Fibroblast of gingiva (primary cell): ENCODE measurements around the gene FBXL13.
"Not testable (repeated sequence)": the region's sequence is repeated elsewhere in the genome, so short reads cannot be mapped to it uniquely, and the experiment has no call there.

Experiments used
- DNase-seq: peaks from one replicate; pipeline ENCODE4 v3.0.0-alpha.2; 2011; ENCODE audit warnings: low read depth

The FBXL13 gene

DNA sequence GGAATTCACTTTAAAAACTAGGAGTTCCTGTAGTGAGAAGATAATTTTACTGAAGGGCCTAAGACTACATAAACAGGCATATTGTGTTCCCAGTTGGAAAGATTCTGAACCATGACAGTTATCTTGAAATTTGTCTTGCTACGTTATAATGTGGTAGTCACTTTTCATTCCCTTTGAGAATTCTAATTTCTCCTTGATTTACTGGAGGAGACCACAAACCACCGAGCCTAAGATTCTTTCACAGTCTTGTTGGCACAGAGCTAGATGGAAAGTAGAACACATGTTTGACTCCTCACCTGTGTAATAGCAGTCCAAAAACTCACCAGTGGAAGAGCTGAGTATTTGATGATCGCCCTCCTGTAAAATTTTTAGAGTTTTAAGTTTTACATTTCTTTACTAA, 5.2 kb upstream of the FBXL13 start:
- DNase-seq = no peak

DNA sequence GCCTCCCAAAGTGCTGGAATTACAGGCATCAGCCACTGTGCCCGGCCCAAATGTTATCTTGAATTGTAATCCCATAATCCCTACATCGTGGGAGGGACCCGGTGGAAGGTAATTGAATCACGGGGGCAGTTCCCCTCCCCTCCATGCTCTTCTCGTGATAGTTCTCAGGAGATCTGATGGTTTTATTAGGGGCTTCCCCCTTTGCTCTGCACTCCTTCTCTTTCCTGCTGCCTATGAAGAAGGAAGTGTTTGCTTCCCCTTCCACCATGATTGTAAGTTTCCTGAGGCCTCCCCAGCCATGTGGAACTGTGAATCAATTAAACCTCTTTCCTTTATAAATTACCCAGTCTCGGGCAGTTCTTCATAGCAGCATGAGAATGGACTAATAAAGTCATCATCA, 3.6 kb upstream of the FBXL13 start:
- not testable (repeated sequence) for DNase-seq

DNA sequence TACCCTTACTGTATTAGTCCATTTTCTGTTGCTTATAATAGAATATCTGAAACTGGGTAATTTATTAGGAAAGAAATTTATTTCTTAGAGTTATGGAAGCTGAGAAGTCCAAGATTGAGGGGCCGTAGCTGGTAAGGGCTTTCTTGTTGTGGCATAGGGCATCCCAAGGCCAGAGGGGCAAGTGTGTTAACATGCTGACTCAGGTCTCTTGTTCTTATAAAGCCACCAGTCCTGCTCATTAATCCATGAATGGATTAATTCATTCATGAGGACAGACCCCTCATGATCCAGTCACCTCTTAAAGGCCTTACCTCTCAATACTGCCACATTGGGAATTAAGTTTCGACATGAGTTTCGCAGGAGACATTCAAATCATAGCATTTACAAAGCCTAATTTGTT, 2.7 kb upstream of the FBXL13 start:
- DNase-seq = no peak

DNA sequence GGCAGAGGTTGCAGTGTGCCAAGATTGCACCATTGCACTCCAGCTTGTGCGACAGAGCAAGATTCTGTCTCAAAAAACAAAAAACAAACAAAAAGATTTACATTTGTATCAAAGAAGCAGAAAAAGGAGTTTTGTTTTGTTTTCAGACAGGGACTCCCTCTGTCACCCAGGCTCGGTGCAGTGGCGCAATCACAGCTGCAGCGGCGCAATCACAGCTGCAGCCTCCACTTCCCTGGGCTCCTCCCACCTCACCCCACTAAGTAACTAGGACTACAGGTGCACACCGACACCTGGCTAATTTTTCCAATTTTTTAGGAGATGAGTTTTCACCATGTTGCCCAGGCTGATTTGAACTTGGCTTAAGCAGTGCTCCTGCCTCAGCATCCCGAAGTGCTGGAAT, 2.2 kb upstream of the FBXL13 start:
- peak; percentile 4 for DNase-seq

DNA sequence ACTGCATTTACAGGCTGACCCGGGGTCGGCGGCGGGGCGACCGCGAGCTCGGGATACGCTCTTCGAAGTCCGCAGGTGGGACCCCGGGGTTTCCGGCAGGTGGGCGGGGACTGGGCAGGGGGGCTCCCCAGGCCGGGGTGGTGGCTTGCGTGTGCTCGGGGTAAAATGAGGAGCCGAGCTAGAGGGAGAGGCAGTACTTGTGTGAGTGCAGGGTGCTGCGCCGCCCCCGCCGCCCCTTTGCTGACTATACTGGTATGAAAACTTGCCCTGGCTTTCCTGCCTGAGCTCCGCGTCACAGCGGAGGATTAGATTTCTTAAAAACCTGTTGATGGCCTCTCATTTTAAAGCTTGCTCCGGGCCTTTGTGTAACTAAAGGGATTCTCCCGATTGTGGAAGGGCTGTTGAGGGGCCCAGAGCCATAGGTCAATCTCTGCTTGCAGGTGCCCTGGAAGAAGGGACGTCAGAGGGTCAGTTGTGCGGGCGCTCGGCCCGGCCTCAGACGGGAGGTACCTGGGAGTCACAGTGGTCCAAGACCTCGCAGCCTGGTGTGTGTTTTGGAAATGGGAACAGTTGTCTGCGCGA, 832 bp upstream of the FBXL13 start:
- peak; percentile 33 for DNase-seq

DNA sequence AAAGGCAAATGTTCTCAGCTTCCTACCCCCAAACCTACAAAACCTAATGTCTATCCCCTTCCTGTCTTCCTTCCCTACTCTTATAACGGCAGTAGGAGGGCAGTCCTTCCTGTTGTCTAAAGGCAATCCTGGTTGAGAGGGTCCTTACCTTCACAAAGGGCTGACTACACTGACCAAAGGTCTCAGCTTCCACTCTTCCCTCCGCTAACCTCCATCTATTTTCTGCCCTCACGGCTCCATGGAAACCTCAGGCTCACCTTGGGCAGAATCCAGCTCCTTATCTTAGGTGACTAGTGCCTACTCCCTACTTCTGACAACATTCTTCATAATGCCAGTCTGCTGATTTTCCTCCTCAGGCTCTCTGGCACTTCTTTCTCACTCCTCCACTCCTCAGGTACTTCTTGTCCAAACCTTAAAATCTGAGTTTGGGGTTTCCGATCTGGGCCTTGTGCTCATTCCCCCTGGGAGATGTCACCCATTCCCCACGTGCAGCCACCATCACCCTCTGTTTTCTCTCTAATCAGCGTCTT, 542 bp downstream of the FBXL13 start:
- no peak for DNase-seq

DNA sequence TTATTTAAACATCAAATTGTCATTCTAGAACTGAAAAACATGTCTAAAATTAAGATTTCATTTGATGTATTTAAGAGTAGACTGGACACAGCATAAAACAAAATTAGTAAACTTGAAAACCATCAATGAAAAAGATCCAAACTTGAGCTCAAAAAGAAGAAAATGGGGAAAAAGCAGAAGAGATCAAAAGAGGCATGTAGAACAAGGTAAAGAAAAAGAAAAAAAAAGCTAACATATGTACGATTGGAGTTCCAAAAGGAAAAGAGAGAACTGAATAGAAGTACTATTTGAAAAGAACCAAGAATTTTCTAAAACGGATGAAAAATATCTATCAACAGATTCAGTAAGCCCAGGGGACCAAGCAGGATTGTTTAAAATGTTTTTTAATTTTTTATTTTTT, 3.6 kb downstream of the FBXL13 start:
- DNase-seq = no peak

DNA sequence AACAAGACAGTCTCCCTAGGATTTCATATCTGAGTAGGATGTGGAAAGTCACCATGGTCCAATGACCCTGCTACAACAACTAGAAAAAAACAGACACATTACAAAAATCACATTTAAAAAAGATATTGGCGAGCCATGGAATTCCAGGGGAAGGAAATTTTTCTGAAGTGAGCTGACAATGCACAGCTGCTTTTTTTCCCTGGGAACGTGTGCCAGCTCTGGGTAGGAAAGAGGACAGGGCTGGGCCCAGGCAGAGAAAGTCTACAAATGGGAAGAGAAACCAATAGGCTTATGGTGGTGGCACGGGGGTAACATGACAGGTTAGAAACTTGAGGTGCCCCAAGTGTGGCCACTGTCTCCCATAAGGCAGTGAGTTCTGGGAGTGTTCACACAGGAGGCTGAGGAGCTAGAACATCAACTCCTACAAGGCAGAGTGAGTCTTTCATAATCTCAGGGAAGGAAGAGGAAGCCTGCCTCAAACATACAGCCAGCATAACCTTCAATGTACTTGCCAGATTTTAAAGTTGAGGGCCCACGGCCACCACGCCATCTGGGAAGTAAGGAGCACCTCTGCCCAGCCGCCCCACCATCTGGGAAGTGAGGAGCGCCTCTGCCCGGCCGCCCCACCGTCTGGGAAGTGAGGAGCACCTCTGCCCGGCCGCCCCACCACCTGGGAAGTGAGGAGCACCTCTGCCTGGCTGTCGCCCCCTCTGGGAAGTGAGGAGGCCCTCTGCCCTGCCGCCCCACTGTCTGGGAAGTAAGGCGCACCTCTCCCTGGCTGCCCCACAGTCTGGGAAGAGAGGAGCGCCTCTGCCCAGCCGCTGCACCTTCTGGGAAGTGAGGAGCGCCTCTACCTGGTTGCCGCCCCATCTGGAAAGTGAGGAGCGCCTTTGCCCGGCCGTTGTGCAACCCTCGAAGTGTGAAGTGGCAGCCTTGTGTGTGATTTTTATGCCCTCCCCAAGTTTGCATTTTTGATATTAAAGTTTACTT, 5.9 kb downstream of the FBXL13 start:
- DNase-seq = no peak

DNA sequence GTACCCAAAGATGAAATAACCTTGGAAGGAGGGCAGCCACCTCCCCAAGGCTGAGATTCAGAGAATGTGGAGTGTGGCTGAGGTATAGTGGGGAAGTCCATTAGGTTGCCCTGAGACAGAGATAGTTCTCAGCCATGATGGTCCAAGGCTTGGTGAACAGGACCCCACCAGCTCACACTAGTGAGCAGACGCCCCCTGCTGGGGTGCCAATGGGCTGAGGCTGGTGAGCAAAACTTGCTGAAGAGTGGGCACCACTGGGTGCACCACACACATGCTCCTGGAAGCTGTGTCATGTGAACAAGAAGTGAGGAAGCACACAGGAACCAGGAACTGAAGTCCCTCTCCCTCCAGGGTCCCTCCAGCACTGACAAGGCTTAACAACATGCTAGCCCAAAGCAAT, 8.9 kb downstream of the FBXL13 start:
- DNase-seq = peak; percentile 20

DNA sequence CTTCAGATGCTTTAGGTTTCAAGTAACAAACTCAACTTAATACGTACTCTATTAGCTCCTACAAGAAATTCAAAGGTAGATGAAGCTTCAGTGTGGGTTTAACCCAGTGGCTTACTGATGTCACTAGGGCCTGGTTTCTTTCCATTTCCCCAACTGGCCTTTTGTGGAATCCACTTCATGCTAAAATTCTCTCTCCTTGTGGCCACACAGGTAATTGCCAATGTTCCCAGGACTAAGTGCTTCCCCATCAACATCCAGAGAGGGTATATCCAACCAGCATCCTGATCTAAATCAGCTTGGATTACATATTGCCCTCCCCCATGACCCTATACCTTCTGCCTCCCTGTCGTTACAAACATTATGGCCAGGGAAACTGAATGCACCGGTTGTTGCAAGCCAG, 10.7 kb downstream of the FBXL13 start:
- DNase-seq = no peak

DNA sequence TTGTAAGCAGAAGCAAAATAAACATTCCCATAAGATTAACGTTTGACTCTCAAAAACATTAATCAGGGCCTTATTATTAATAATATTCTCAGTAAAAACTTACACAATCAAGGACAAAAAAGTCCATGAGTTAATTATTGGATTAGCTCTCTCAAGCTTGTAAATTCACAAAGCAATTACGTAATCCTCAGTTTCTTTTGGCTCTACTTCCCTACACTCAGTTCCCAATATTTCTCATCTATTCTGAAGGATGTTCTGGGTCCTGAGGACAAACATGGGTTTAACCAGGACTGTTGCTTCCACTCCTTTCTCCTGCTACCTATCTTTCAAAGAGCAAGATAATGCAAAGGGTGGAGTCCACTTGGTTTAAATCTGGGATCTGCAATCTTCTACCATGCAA, 15.1 kb downstream of the FBXL13 start:
- no peak for DNase-seq

DNA sequence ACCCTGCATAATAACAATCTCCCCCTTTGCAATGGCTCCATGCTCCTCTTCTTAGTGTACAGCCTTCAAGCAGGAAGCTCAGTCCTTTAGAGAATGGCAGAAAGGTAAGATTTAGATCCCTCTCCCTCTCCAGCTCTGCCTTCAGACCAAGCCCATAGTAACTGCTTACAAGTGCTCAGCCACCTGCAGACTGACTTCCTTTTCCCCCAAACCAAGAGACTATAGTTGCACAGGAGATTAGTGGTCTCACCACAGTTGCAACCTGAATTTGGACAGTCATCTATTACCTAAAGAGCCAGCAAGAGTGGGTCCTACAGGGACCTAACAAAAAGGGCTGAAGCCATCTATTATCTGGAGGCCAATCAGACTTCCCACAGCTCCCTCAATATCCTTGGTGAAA, 16.5 kb downstream of the FBXL13 start:
- no peak for DNase-seq

DNA sequence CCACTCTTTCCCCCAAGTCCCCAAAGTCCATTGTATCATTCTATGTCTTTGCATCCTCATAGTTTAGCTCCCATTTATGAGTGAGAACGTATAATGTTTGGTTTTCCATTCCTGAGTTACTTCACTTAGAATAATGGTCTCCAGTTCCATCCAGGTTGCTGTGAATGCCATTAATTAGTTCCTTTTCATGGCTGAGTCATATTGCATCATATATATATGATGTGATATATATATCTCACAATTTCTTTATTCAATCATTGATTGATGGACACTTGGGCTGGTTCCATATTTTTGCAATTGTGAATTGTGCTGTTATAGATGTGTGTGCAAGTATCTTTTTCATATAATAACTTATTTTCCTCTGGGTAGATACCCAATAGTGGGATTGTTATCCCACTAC, 18.6 kb downstream of the FBXL13 start:
- DNase-seq = not testable (repeated sequence)

DNA sequence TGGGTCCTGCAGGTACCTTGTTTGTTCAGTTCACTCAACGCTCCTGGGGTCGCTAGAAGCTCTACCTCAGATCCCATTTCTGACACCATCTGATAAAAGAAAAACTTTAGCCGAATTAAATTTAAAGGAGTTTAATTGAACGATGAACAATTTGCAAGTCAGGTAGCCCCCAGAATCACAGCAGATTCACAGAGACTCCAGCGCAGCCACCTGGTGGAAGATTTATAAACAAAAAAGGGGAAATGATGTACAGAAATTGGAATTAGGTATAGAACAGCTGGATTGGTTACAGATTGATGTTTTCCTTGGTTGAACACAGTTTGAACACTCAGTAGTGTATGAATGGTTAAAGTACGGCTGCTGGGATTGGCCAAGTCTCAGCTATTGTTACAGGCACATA, 23.1 kb downstream of the FBXL13 start:
- DNase-seq = no peak

DNA sequence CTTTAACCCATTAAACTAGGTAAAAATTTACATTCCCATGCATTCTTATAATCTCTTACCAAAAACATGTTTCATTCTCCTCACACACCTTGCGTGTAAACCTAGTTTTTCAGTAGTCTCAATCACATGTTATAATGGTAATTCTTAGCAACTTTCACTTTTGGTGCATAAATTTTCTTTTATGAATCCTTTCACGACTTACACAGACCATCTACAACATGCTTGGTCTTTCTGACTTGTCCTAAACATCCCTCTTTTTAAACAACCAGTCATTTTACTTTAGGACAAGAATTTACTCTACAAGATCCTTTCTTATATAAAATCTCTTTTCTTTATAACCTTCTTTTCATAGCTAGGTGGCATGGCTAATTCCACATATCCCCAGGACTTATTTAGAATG, 25.8 kb downstream of the FBXL13 start:
- DNase-seq = no peak

DNA sequence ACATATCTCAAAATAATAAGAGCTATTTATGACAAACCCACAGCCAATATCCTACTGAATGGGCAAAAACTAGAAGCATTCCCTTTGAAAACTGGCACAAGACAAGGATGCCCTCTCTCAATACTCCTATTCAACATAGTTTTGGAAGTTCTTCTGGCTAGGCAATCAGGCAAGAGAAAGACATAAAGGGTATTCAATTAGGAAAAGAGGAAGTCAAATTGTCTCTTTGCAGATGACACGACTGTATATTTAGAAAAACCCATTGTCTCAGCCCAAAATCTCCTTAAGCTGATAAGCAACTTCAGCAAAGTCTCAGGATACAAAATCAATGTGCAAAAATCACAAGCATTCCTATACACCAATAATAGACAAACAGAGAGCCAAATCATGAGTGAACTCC, 32.8 kb downstream of the FBXL13 start:
- not testable (repeated sequence) for DNase-seq

DNA sequence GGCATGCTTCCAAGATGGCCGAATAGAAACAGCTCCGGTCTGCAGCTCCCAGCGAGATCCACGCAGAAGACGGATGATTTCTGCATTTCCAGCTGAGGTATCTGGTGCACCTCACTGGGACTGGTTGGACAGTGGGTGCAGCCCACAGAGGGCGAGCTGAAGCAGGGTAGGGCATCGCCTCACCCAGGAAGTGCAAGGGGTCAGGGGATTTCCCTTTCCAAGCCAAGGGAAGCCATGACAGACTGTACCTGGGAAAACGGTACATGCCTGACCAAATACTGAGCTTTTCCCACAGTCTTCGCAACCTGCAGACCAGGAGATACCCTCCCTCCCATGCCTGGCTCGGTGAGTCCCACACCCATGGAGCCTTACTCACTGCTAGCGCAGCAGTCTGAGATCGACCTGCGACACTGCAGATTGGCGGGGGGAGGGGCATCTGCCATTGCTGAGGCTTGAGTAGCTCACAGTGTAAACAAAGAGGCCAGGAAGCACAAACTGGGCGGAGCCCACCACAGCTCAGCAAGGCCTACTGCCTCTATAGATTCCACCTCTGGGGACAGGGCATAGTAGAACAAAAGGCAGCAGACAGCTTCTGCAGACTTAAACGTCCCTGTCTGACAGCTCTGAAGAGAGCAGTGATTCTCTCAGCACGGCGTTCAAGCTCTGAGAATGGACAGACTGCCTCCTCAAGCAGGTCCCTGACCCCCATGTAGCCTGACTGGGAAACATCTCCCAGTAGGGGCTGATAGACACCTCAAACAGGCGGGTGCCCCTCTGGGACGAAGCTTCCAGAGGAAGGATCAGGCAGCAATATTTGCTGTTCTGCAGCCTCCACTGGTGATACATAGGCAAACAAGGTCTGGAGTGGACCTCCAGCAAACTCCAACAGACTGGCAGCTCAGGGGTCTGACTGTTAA, 36.5 kb downstream of the FBXL13 start:
- not testable (repeated sequence) for DNase-seq

DNA sequence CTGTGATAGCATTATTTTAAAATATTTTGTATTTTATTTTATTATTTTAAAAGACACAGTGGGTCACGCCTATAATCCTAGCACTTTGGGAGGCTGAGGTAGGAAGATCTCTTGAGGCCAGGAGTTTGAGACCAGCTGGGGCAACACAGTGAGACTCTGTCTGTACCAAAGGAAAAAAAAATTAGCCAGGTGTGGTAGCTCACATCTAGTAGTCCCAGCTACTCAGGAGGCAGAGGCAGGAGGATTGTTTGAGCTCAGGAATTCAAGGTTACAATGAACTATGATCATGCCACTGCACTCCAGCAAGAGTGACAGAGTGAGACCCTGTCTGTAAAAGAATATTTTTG, 37.1 kb downstream of the FBXL13 start:
- no peak for DNase-seq

DNA sequence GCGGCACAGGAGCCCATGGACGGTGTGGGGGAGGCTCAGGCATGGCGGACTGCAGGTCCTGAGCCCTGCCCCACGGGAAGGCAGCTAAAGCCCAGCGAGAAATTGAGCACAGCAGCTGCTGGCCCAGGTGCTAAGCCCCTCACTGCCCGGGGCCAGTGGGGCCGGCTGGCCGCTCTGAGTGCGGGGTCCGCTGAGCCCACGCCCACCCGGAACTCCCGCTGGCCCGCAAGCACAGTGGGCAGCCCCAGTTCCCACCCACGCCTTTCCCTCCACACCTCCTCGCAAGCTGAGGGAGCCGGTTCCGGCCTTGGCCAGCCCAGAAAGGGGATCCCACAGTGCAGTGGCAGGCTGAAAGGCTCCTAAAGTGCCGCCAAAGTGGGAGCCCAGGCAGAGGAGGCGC, 40.3 kb downstream of the FBXL13 start:
- DNase-seq = not testable (repeated sequence)

DNA sequence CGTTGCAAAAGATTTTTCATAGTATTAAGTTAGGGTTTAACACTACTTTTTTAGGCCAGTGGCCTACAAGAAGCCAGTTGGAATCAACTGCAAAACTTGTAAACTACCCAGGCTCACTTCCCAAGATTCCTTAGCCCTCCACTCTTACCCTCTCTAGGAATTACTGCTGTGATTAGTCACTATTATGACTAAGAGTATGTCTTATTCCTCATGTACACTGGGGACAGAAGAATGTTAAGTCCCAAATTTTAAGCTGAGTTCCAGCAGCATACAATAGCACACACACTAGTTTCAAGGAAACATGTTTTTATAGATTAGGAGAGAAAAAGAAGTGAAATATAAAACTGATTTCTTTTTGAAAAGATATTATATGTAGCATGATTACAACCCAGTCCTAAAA, 42.8 kb downstream of the FBXL13 start:
- DNase-seq = no peak

DNA sequence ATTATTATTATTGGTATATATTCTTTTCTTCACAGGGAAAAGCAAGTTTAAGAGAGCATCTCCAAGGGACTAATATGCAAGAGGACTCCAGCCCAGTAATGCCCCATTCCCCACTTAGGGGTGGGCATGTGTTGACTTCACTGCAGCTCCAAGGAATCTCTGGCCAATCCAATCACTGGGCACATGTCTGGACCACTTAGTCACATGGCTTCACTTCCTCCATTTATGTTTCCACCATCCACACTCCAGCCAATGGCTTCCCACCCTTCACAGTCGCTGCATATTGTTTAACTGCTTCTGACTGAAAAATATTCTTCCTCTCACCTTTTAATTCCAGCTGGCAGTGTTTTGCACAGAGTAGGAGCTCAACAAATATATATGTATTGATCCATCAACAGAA, 43.6 kb downstream of the FBXL13 start:
- DNase-seq = no peak

DNA sequence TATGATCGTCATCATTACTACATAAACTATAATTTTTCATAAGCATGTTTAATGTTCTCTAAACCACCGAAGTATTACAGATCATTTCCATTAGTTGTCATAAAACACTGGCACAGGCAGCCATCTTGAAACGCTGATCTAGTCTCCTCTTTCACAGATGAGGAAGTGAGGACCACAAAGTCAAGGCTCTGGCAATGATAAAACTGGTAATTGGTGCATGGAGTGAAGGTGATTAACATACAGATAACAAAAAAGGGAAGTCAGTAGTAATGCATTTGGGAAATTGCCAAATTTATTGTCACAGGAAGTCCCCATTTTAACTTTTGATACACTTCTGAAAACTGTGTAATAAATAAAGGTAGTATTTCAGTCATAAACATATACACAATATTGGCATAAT, 49.3 kb downstream of the FBXL13 start:
- no peak for DNase-seq
